Uterus (tissue), 4 donors: ENCODE data around the gene THSD7B. TPM values are rescaled to one million over a fixed set of nuclear protein-coding genes. Genes with fewer than 3 reads are reported as not detected.

Experiments
- DNase-seq, 2 donors: peaks; one replicate each; pipeline ENCODE4 v3.0.0-alpha.2; 2019 to 2020
- H3K27ac ChIP-seq, 2 donors: fragments of 200-600 bp; sonication (generic); 1 replicate in 1 of 2; 2 replicates in 1 of 2; pipeline ENCODE4 v1.5.1; 2016 to 2018
- H3K27me3 ChIP-seq, 2 donors: fragments of 200-600 bp; sonication (generic); one replicate each; pipeline ENCODE4 v1.5.1; 2018 to 2019; ENCODE audit warnings: control low read depth in 1 of 2
- H3K36me3 ChIP-seq, 2 donors: fragments of 200-600 bp; sonication (generic); one replicate each; pipeline ENCODE4 v1.5.1; 2019; ENCODE audit warnings: control low read depth in 1 of 2
- H3K4me1 ChIP-seq, 2 donors: fragments of 200-600 bp; sonication (generic); one replicate each; pipeline ENCODE4 v1.5.1; 2018 to 2019; ENCODE audit warnings: control low read depth in 1 of 2
- H3K4me3 ChIP-seq, 2 donors: fragments of 200-600 bp; sonication (generic); 1 replicate in 1 of 2; 2 replicates in 1 of 2; pipeline ENCODE4 v1.5.1; 2018 to 2019; ENCODE audit warnings: mild to moderate bottlenecking in 1 of 2
- H3K9me3 ChIP-seq, 2 donors: fragments of 200-600 bp; sonication (generic); one replicate each; pipeline ENCODE4 v1.5.1; 2019; ENCODE audit warnings: control low read depth in 1 of 2
- POLR2A ChIP-seq, 2 donors: fragments of 450-650 bp; IDR thresholded peaks; one replicate each; pipeline ENCODE4 v1.6.1; 2016; ENCODE audit warnings: antibody characterized with exemption in 2 of 2, mild to moderate bottlenecking in 1 of 2, moderate library complexity in 1 of 2
- intact Hi-C: fragments of 100-400 bp; cut with DNase I; formaldehyde crosslinking; loops from one replicate; pipeline ENCODE4 v1.15.1; 2023; ENCODE audit warnings: low total_unique reads
- total RNA-seq, 4 donors: library from RNA; depleted of rRNA in 3 of 4; stranded (reverse); fragments of >200 nt in 3 of 4; gene quantifications; one replicate each; pipeline versions ENCODE4 v1.1.0 to v1.2.4, GENCODE V29; 2014 to 2023
- TF ChIP-seq, protein P1 (sequence below), 4 experiments: fragments of 200-600 bp in 2 of 4; fragments of 450-650 bp in 2 of 4; sonication (generic) in 2 of 4; IDR thresholded peaks; one replicate each; pipeline ENCODE4 v1.5.1; 2016 to 2019; ENCODE audit warnings: antibody characterized with exemption in 4 of 4, mild to moderate bottlenecking in 2 of 4, moderate library complexity in 1 of 4
- donor health status: DM: yes; HTN: yes; CAD: no.

THSD7B gene
- total RNA-seq, 4 donors from 2014 or later, result 0.26 to 9.6 (median 0.67) TPM; not detected in 1

DNA sequence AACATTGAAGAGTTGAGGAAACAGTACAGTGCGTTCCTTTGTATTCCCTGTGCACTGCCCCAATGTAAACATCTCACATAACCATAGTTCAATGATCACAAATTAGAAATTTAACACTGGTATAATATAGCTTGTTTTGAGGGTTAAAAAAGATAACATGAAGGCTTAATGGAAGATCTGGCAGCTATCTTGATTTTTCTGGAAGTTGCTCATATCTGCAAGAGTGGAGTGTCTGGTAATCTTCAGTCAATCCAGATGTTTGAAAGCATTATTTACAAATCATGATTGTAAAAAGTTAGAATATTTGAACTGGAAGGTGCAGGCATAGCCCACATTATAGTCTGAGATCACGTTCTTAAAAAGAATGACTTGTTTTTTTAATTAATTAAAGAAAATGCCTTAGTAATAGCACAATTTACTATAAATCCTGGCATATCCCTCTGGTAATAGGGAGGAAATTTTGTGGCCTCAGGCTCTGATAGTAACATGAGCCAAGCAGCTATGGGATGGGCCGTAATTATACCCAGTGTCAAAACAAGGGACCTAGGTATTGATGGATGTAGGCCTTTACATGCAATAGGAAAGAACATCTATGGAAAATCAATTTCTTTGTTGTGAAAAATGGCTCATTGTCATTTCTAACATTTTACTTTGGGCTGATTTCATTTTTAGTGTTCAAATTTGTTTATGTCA is 418.0 kb downstream of the THSD7B start:
- H3K36me3 ChIP-seq, result no peaks in the 10 kb centered on the region
- intact Hi-C loops, result no loop called here
- H3K4me3 ChIP-seq, result no peak overlapping the region
- TF ChIP-seq, protein P1, sequence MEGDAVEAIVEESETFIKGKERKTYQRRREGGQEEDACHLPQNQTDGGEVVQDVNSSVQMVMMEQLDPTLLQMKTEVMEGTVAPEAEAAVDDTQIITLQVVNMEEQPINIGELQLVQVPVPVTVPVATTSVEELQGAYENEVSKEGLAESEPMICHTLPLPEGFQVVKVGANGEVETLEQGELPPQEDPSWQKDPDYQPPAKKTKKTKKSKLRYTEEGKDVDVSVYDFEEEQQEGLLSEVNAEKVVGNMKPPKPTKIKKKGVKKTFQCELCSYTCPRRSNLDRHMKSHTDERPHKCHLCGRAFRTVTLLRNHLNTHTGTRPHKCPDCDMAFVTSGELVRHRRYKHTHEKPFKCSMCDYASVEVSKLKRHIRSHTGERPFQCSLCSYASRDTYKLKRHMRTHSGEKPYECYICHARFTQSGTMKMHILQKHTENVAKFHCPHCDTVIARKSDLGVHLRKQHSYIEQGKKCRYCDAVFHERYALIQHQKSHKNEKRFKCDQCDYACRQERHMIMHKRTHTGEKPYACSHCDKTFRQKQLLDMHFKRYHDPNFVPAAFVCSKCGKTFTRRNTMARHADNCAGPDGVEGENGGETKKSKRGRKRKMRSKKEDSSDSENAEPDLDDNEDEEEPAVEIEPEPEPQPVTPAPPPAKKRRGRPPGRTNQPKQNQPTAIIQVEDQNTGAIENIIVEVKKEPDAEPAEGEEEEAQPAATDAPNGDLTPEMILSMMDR (IDR thresholded peaks at IDR 0.05), result no peak
- no peak for TF ChIP-seq POLR2A (IDR thresholded peaks at IDR 0.05)
- H3K27ac ChIP-seq, result no peak overlapping the region
- no peaks in the 10 kb centered on the region for H3K27me3 ChIP-seq
- H3K9me3 ChIP-seq, result no peaks in the 10 kb centered on the region
- no peaks in the 10 kb centered on the region for H3K4me1 ChIP-seq
- DNase-seq, result no peak

DNA sequence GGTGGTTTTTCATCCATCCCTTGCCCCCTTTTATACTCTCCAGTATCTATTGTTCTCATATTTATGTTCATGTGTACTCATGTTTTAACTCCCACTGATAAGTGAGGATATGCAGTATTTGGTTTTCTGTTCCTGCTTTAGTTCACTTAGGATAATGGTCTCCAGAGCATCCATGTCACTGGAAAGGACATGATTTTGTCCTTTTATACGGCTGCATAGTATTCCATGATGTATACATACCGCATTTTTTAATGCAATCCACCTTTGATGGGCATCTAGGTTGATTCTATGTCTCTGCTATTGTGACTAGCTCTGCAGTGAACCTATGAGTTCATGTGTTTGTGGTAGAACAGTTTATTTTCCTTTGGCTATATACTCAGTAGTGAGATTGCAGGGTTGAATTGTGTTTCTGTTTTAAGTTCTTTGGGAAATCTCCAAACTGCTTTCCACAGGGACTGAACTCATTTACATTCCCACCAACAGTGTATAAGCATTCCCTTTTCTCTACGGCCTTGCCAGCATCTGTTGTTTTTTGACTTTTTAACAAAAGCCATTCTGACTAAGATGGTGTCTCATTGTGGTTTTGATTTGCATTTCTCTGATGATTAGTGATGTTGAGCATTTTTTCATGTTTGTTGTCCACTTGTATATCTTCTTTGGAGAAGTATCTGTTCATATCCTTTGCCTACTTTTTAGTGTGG is 420.2 kb downstream of the THSD7B start:
- intact Hi-C loops, result no loop called here
- TF ChIP-seq, protein P1 (IDR thresholded peaks at IDR 0.05), result no peak
- no peak for TF ChIP-seq POLR2A (IDR thresholded peaks at IDR 0.05)
- H3K4me3 ChIP-seq, result no peak overlapping the region
- no peaks in the 10 kb centered on the region for H3K36me3 ChIP-seq
- no peaks in the 10 kb centered on the region for H3K9me3 ChIP-seq
- no peak overlapping the region for H3K27ac ChIP-seq
- H3K4me1 ChIP-seq, result no peaks in the 10 kb centered on the region
- DNase-seq, result no peak
- H3K27me3 ChIP-seq, result no peaks in the 10 kb centered on the region

DNA sequence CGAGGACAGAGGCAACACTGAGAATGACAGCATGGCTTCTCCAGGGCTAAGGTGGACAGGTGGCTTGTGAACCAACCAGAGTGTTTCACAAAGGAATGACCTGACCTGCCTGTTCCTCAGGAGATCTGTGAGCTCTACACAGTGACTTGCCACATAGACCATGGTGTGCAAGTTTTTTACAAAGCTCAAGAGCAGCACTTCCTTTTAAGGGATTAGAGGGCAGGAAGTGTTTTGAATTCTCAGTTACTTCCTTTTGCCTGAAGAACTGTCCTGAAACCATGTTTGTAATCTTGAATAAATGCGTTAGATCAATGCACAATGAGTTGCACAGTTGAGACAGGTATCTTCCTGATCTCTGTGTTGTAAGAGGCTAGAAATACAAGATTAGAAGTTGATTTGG is 421.9 kb downstream of the THSD7B start:
- H3K4me3 ChIP-seq, result no peak overlapping the region
- DNase-seq, result no peak
- TF ChIP-seq POLR2A (IDR thresholded peaks at IDR 0.05), result no peak
- TF ChIP-seq, protein P1 (IDR thresholded peaks at IDR 0.05), result no peak
- no peak overlapping the region for H3K27ac ChIP-seq
- intact Hi-C loops, result no loop called here
- no peaks in the 10 kb centered on the region for H3K36me3 ChIP-seq
- no peaks in the 10 kb centered on the region for H3K27me3 ChIP-seq
- H3K4me1 ChIP-seq, result no peaks in the 10 kb centered on the region
- H3K9me3 ChIP-seq, result no peaks in the 10 kb centered on the region

DNA sequence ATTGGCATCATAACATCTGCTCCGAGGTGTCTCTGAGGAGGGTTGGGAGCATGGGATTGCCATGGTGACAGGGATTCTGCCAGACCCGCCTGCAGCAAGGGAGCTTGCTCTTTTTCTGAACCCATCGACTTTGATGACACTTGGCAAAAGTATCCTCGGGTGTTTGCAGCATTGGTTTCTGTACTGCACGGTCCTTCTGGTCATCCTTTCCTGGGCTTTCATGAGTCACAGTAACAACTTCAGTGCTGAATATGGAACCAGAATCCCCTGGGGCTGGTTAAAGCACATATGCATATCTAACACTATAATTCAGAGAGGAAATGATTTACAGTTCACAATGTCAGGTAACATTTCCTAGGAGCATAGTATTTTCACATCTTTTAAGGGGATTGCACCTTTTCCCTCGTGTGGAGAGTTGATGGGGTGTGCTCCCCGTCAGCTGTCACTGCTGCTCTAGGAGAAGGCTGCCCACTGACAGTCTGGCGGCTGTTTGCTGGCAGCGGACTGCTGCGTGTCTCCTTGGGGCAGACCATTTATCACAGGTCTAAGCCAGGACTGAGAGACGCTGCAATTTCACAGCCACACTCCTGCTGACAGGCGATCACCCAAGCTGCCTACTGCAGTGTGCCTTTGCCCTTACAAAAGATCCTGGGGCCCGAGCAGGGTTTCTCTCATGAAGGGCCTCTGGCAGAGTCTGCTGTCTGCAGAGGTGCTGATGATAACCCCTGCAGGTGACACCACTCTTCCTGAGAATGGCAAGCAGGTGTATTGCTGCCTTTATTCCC is 425.3 kb downstream of the THSD7B start:
- no peaks in the 10 kb centered on the region for H3K36me3 ChIP-seq
- H3K27me3 ChIP-seq, result no peaks in the 10 kb centered on the region
- H3K9me3 ChIP-seq, result no peaks in the 10 kb centered on the region
- TF ChIP-seq POLR2A (IDR thresholded peaks at IDR 0.05), result no peak
- TF ChIP-seq, protein P1 (IDR thresholded peaks at IDR 0.05), result no peak
- H3K4me1 ChIP-seq, result no peaks in the 10 kb centered on the region
- no peak overlapping the region for H3K27ac ChIP-seq
- no peak for DNase-seq
- no peak overlapping the region for H3K4me3 ChIP-seq
- intact Hi-C loops, result no loop called here
